Muscle of arm (tissue), 12 donors: Measurements from ENCODE around the gene C1orf226. TPM values are rescaled to one million over a fixed set of nuclear protein-coding genes. Genes with fewer than 3 reads are reported as not detected.

Experiments used
- DNase-seq: peaks from one replicate; pipeline ENCODE4 v3.0.0-alpha.2; 2013
- polyA plus RNA-seq, 12 donors: library from polyadenylated mRNA; unstranded; fragments of 120-200 nt; gene quantifications; one replicate each; pipeline ENCODE4 v1.2.1, GENCODE V29; 2013; ENCODE audit not compliant: insufficient read length in 12 of 12

Gene C1orf226
- polyA plus RNA-seq, 12 donors, result 0.53 to 2.0 (median 1.3) TPM; not detected in 2

GRCh38 chr1:162365284-162366020, 16.1 kb upstream of the C1orf226 start:
- DNase-seq, result no peak

GRCh38 chr1:162366149-162366548, 15.4 kb upstream of the C1orf226 start:
- DNase-seq, result no peak

GRCh38 chr1:162366671-162367070, 14.9 kb upstream of the C1orf226 start:
- no peak for DNase-seq

GRCh38 chr1:162367073-162367472, 14.5 kb upstream of the C1orf226 start:
- no peak for DNase-seq

GRCh38 chr1:162367772-162368171, 13.8 kb upstream of the C1orf226 start:
- no peak for DNase-seq

GRCh38 chr1:162368451-162368850, 13.1 kb upstream of the C1orf226 start:
- no peak for DNase-seq

GRCh38 chr1:162369571-162369970, 12.0 kb upstream of the C1orf226 start:
- no peak for DNase-seq

GRCh38 chr1:162370161-162370560, 11.4 kb upstream of the C1orf226 start:
- DNase-seq, result no peak

GRCh38 chr1:162370721-162371120, 10.8 kb upstream of the C1orf226 start:
- no peak for DNase-seq

- no peak for DNase-seq
Measured at GRCh38 chr1:162371611-162372010, 9.9 kb upstream of the C1orf226 start.

- DNase-seq, result no peak
Measured at GRCh38 chr1:162372159-162373071, 9.1 kb upstream of the C1orf226 start.

- DNase-seq, result no peak
Measured at GRCh38 chr1:162373072-162373427, 8.5 kb upstream of the C1orf226 start.

- DNase-seq, result no peak
Measured at GRCh38 chr1:162373541-162374260, 7.8 kb upstream of the C1orf226 start.

- DNase-seq, result no peak
Measured at GRCh38 chr1:162374406-162374805, 7.1 kb upstream of the C1orf226 start.

- DNase-seq, result no peak
Measured at GRCh38 chr1:162375463-162375862, 6.1 kb upstream of the C1orf226 start.

GRCh38 chr1:162376691-162377090, 4.8 kb upstream of the C1orf226 start, which contains the start of gene SPATA46:
TSS of gene SPATA46 (minus strand) at chr1:162376854. CDS start at chr1:162376790, 64 bp downstream.
- DNase-seq, result no peak

- no peak for DNase-seq
Measured at GRCh38 chr1:162380061-162380846, 1.3 kb upstream of the C1orf226 start.

- DNase-seq, result no peak
Measured at GRCh38 chr1:162381941-162382750, 618 bp downstream of the C1orf226 start.

- no peak for DNase-seq
Measured at GRCh38 chr1:162383091-162383490, 1.6 kb downstream of the C1orf226 start.

- DNase-seq, result no peak
Measured at GRCh38 chr1:162383516-162383915, 2.0 kb downstream of the C1orf226 start.

GRCh38 chr1:162384116-162384515, 2.6 kb downstream of the C1orf226 start:
- no peak for DNase-seq
